Small intestine (tissue), 7 donors: ENCODE results near the gene VAC14. TPM values are rescaled to one million over a fixed set of nuclear protein-coding genes. Genes with fewer than 3 reads are reported as not detected.

Experiments used
- DNase-seq, 2 donors: peaks; one replicate each; pipeline versions ENCODE4 v3.0.0 to v3.0.0-alpha.2; 2013
- FAIRE-seq: peaks from 2 replicates; lab custom pipeline; 2012; peaks lifted over from hg19 to GRCh38; lab: Jason Lieb, UNC
- H3K27ac ChIP-seq, 3 donors: one replicate each; pipeline ENCODE4 v1.5.1; 2013; ENCODE audit warnings: low read length in 2 of 3, mild to moderate bottlenecking in 2 of 3, control low read depth in 1 of 3, inconsistent platforms in 1 of 3, low read depth in 1 of 3, moderate library complexity in 1 of 3
- H3K27me3 ChIP-seq, 3 donors: one replicate each; pipeline ENCODE4 v1.6.1; 2013; ENCODE audit warnings: low read length in 3 of 3, inconsistent platforms in 1 of 3; ENCODE audit not compliant: control insufficient read depth in 3 of 3, insufficient read depth in 3 of 3
- H3K36me3 ChIP-seq, 3 donors: one replicate each; pipeline ENCODE4 v1.6.1; 2013; ENCODE audit warnings: low read length in 3 of 3, inconsistent platforms in 1 of 3, low read depth in 1 of 3, mild to moderate bottlenecking in 1 of 3, moderate library complexity in 1 of 3; ENCODE audit not compliant: control insufficient read depth in 3 of 3, insufficient read depth in 2 of 3
- H3K4me1 ChIP-seq, 3 donors: one replicate each; pipeline ENCODE4 v1.6.1; 2013; ENCODE audit warnings: low read length in 2 of 3, inconsistent platforms in 1 of 3, low read depth in 1 of 3, mild to moderate bottlenecking in 1 of 3, moderate library complexity in 1 of 3; ENCODE audit not compliant: control insufficient read depth in 3 of 3, insufficient read depth in 2 of 3
- H3K4me3 ChIP-seq, 3 donors: one replicate each; pipeline ENCODE4 v1.5.1; 2013; ENCODE audit warnings: low read length in 3 of 3, control low read depth in 1 of 3, inconsistent platforms in 1 of 3, low read depth in 1 of 3, mild to moderate bottlenecking in 1 of 3, moderate library complexity in 1 of 3
- H3K9me3 ChIP-seq, 2 donors: one replicate each; pipeline ENCODE4 v1.6.1; 2013; ENCODE audit warnings: low read depth in 1 of 2, low read length in 1 of 2; ENCODE audit not compliant: control insufficient read depth in 2 of 2, insufficient read depth in 1 of 2
- WGBS, 3 donors: extraction: QIAGEN DNeasy Blood & Tissue Kit; methylation state at CpG; one replicate each; pipeline ENCODE4 v1.1.7; 2013; 5-methylcytosine and 5-hydroxymethylcytosine counted together
- polyA plus RNA-seq, 4 donors: library from polyadenylated mRNA; stranded (reverse) in 3 of 4; unstranded in 1 of 4; fragments of 200-250 nt in 3 of 4; fragments of 120-200 nt in 1 of 4; gene quantifications; one replicate each; pipeline versions ENCODE4 v1.2.1 to v1.2.3, GENCODE V29; 2013
- donor health status: healthy with polysubstance abuse.
- donor health status: control.
- donor health status: control.
- donor health status: Bipolar disorder and iron deficiency.
- donor health status: healthy.

VAC14 gene
- polyA plus RNA-seq, 4 donors = 26.6 to 38.7 (median 32.0) TPM

GRCh38 chr16:70689035-70689969 lies 111.7 kb downstream of the VAC14 start:
- H3K4me3 ChIP-seq = no peak overlapping the region
- FAIRE-seq = no peak
- peaks cover 0 to 74% (median 3%) of the 10 kb centered on the region in 3 donors for H3K4me1 ChIP-seq
- peaks cover 0 to 63% (median 2%) of the 10 kb centered on the region in 3 donors for H3K36me3 ChIP-seq
- no peaks in the 10 kb centered on the region for H3K9me3 ChIP-seq
- peak overlapping the region in 2 of 3 donors; percentile 77 to 81 for H3K27ac ChIP-seq
- H3K27me3 ChIP-seq = no peaks in the 10 kb centered on the region
- DNase-seq = no peak
- 78 to 84% (median 79%) methylated on average over 22 of the region's 22 CpGs for WGBS, 3 donors

GRCh38 chr16:70688246-70688742 lies 112.7 kb downstream of the VAC14 start:
- Histone ChIP-seq H3K9me3 (no peaks in the 10 kb centered on the region), H3K4me1 (peaks cover 0 to 64% (median 3%) of the 10 kb centered on the region in 3 donors), H3K27me3 (no peaks in the 10 kb centered on the region), H3K36me3 (peaks cover 0 to 59% (median 2%) of the 10 kb centered on the region in 3 donors), H3K4me3 (no peak overlapping the region), H3K27ac (peak overlapping the region in 2 of 3 donors; percentile 77 to 81)
- 48 to 85% (median 78%) methylated on average over 8 of the region's 8 CpGs for WGBS, 3 donors
- DNase-seq (no peak), FAIRE-seq (no peak)

GRCh38 chr16:70687671-70688245 lies 113.2 kb downstream of the VAC14 start:
- FAIRE-seq (no peak), DNase-seq (no peak)
- Histone ChIP-seq H3K9me3 (no peaks in the 10 kb centered on the region), H3K4me3 (no peak overlapping the region), H3K4me1 (peaks cover 0 to 63% (median 3%) of the 10 kb centered on the region in 3 donors), H3K27me3 (no peaks in the 10 kb centered on the region), H3K27ac (peak overlapping the region in 2 of 3 donors; percentile 77 to 81), H3K36me3 (peaks cover 0 to 63% (median 0%) of the 10 kb centered on the region in 3 donors)
- 82 to 90% (median 89%) methylated on average over 15 to 18 of the region's 18 CpGs for WGBS, 3 donors

- peaks cover 0 to 61% (median 0%) of the 10 kb centered on the region in 3 donors for H3K36me3 ChIP-seq
- peak overlapping the region in 2 of 3 donors; percentile 77 to 81 for H3K27ac ChIP-seq
- H3K9me3 ChIP-seq = no peaks in the 10 kb centered on the region
- DNase-seq (no peak), FAIRE-seq (no peak)
- no peaks in the 10 kb centered on the region for H3K27me3 ChIP-seq
- WGBS, 3 donors = 46 to 53% (median 47%) methylated on average over 5 of the region's 5 CpGs
- H3K4me1 ChIP-seq = peaks cover 0 to 63% (median 3%) of the 10 kb centered on the region in 3 donors
- H3K4me3 ChIP-seq = no peak overlapping the region
Observed at GRCh38 chr16:70687102-70687511, 113.9 kb downstream of the VAC14 start.

- WGBS, 3 donors = 55 to 63% (median 56%) methylated on average over 29 of the region's 29 CpGs
- no peaks in the 10 kb centered on the region for H3K9me3 ChIP-seq
- H3K27ac ChIP-seq = peak overlapping the region; percentile 12 to 77 (median 49)
- DNase-seq (no peak), FAIRE-seq (no peak)
- peaks cover 0 to 59% (median 0%) of the 10 kb centered on the region in 3 donors for H3K36me3 ChIP-seq
- H3K4me3 ChIP-seq = peak overlapping the region in 1 of 3 donors; percentile 28
- H3K27me3 ChIP-seq = no peaks in the 10 kb centered on the region
- peaks cover 0 to 59% (median 3%) of the 10 kb centered on the region in 3 donors for H3K4me1 ChIP-seq
Observed at GRCh38 chr16:70686376-70687101, 114.4 kb downstream of the VAC14 start.

DNA sequence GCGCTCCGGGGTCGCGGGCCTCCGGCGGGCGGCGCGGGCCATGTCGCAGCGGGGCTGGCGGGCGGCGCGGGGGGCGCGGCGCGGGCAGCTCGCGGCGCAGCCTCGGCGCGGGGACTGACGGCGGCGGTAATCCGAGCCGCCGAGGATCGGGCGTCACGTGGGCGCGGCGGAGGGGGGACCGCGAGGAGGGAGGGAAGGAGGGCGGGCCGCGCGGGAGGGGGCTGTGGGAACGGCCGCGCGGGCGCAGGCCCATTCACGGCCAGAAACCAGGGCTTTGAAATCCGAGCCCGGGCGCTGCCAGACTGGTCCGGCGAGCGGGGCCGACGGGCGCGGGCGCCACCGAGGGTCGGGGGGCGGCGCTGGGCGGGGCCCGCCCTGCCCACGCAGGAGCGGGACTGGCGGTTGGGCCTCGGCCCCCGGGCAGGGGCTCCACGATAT lies 115.0 kb downstream of the VAC14 start, which contains the start of gene MTSS2:
Gene MTSS2, minus strand, starts transcription at position 116 of the 438 bp plus-strand sequence. CDS start 262 bp downstream, outside the sequence.
- Histone ChIP-seq H3K27me3 (no peaks in the 10 kb centered on the region), H3K4me3 (peak within 1 kb of the TSS; percentile 50 to 84 (median 63)), H3K27ac (peak within 1 kb of the TSS; percentile 12 to 77 (median 49)), H3K9me3 (no peaks in the 10 kb centered on the region), H3K4me1 (peaks cover 0 to 55% (median 3%) of the 10 kb centered on the region in 3 donors), H3K36me3 (peaks cover 0 to 55% (median 0%) of the 10 kb centered on the region in 3 donors)
- no peak for FAIRE-seq
- WGBS, 3 donors = 1% methylated on average over 28 to 72 of the region's 72 CpGs
- DNase-seq = peak; percentile 42 to 87

- Histone ChIP-seq H3K9me3 (no peaks in the 10 kb centered on the region), H3K36me3 (peaks cover 0 to 56% (median 0%) of the 10 kb centered on the region in 3 donors), H3K4me3 (peak overlapping the region; percentile 50 to 84 (median 63)), H3K4me1 (peaks cover 0 to 53% (median 3%) of the 10 kb centered on the region in 3 donors), H3K27me3 (no peaks in the 10 kb centered on the region), H3K27ac (peak overlapping the region in 2 of 3 donors; percentile 23 to 48)
- no peak for FAIRE-seq
- DNase-seq = peak in 1 of 2 donors; percentile 69
- 3 to 8% (median 3%) methylated on average over 33 to 90 of the region's 90 CpGs for WGBS, 3 donors
Observed at GRCh38 chr16:70685061-70685937, 115.7 kb downstream of the VAC14 start.
